HG02798 (cell line): ENCODE measurements around the gene OGG1.
A peak's percentile ranks its signal among the peaks of the same experiment; 100 is the strongest.

ENCODE experiments used
- ATAC-seq: cut with Tn5 transposase; IDR thresholded peaks from one replicate; pipeline ENCODE4 v1.9.1; 2021; ENCODE audit warnings: mild to moderate bottlenecking; ENCODE audit not compliant: unreplicated experiment, poor library complexity

Gene OGG1

GRCh38 chr3:9781978-9782603 is 32.3 kb downstream of the OGG1 start:
- no peak for ATAC-seq

GRCh38 chr3:9782770-9783169 is 33.0 kb downstream of the OGG1 start:
- no peak for ATAC-seq

GRCh38 chr3:9783954-9784353 is 34.2 kb downstream of the OGG1 start:
- ATAC-seq = no peak

GRCh38 chr3:9784965-9785364 is 35.2 kb downstream of the OGG1 start:
- no peak for ATAC-seq

GRCh38 chr3:9785602-9786001 is 35.9 kb downstream of the OGG1 start:
- no peak for ATAC-seq

GRCh38 chr3:9786209-9786739 is 36.5 kb downstream of the OGG1 start:
- no peak for ATAC-seq

GRCh38 chr3:9786825-9787669 is 37.3 kb downstream of the OGG1 start:
- no peak for ATAC-seq

- ATAC-seq = no peak
Measured at GRCh38 chr3:9787714-9788113, 38.0 kb downstream of the OGG1 start.

- ATAC-seq = no peak
Measured at GRCh38 chr3:9791127-9791526, 41.4 kb downstream of the OGG1 start.

GRCh38 chr3:9791790-9792404 is 42.1 kb downstream of the OGG1 start:
- ATAC-seq = no peak

- peak; percentile 88 for ATAC-seq
Measured at GRCh38 chr3:9792405-9793160, 42.8 kb downstream of the OGG1 start, which contains the start of the genes ARPC4 and TADA3. Gene ARPC4, plus strand, starts transcription at chr3:9793082. Its CDS starts 40 bp downstream, at chr3:9793122. Gene TADA3, minus strand, starts transcription at chr3:9792473. Its CDS starts 1,007 bp downstream, at chr3:9791466.

- no peak for ATAC-seq
Measured at GRCh38 chr3:9793161-9793781, 43.5 kb downstream of the OGG1 start.

- ATAC-seq = no peak
Measured at GRCh38 chr3:9794400-9794799, 44.6 kb downstream of the OGG1 start.

GRCh38 chr3:9795207-9795606 is 45.5 kb downstream of the OGG1 start:
- ATAC-seq = no peak

GRCh38 chr3:9797196-9797945 is 47.6 kb downstream of the OGG1 start:
- no peak for ATAC-seq

- ATAC-seq = no peak
Measured at GRCh38 chr3:9800529-9800928, 50.8 kb downstream of the OGG1 start.

GRCh38 chr3:9803494-9803893 is 53.7 kb downstream of the OGG1 start:
- ATAC-seq = no peak

- no peak for ATAC-seq
Measured at GRCh38 chr3:9804996-9805395, 55.2 kb downstream of the OGG1 start.

GRCh38 chr3:9806137-9806536 is 56.4 kb downstream of the OGG1 start:
- no peak for ATAC-seq
